Endothelial cell of umbilical vein (primary cell): Measurements from ENCODE around the gene HOXA9. TPM values are rescaled to one million over a fixed set of nuclear protein-coding genes. Genes with fewer than 3 reads are reported as not detected.

Experiments used
- BruUV-seq: library from RNA; stranded (reverse); fragments of 400-500 nt; replicated peaks from 2 replicates; lab custom pipeline; 2021; lab: Mats Ljungman, UMichigan
- CTCF ChIA-PET: fragments of 300-600, 350-600 bp; sonication (Branson Sonifier 250); formaldehyde crosslinking; loops from one replicate; lab custom pipeline; 2021; ENCODE audit warnings: antibody characterized with exemption, inconsistent platforms; lab: Charles Lee
- POLR2A ChIA-PET: fragments of 300-600, 350-600 bp; sonication (Branson Sonifier 250); formaldehyde crosslinking; loops from one replicate; lab custom pipeline; 2021; ENCODE audit warnings: antibody characterized with exemption, inconsistent platforms; lab: Charles Lee
- DNase-seq: peaks from one replicate; pipeline ENCODE4 v3.0.0-alpha.2; 2011; ENCODE audit warnings: low read depth, low spot score
- FAIRE-seq: peaks from 2 replicates; lab custom pipeline; 2011; peaks lifted over from hg19 to GRCh38; lab: Jason Lieb, UNC
- H2AFZ ChIP-seq: 2 replicates; pipeline ENCODE4 v1.6.0; 2012; ENCODE audit warnings: low read depth, low read length, control low read depth, inconsistent platforms
- H3K27ac ChIP-seq: 2 replicates; pipeline ENCODE4 v1.5.1; 2011; ENCODE audit warnings: low read depth, mild to moderate bottlenecking, control low read depth, low read length, moderate library complexity; ENCODE audit not compliant: insufficient read depth
- H3K27me3 ChIP-seq, 2 experiments: 2 replicates each; pipeline versions ENCODE4 v1.6.0 to v1.6.1; 2011; ENCODE audit warnings: low read length in 2 of 2, mixed read lengths in 1 of 2; ENCODE audit not compliant: control insufficient read depth in 2 of 2, insufficient read depth in 2 of 2
- H3K36me3 ChIP-seq, 2 experiments: 2 replicates in 1 of 2; 3 replicates in 1 of 2; pipeline ENCODE4 v1.5.1; 2011; ENCODE audit warnings: low read length in 2 of 2, mild to moderate bottlenecking in 1 of 2, moderate library complexity in 1 of 2; ENCODE audit not compliant: control insufficient read depth in 2 of 2, insufficient read depth in 2 of 2; ENCODE audit errors: extremely low read depth in 1 of 2
- H3K4me1 ChIP-seq: 3 replicates; pipeline ENCODE4 v1.5.1; 2011; ENCODE audit warnings: mild to moderate bottlenecking, low read length; ENCODE audit not compliant: control insufficient read depth, insufficient read depth; ENCODE audit errors: extremely low read depth
- H3K4me2 ChIP-seq: 2 replicates; pipeline ENCODE4 v1.6.1; 2011; ENCODE audit warnings: low read length, control low read depth, mixed read lengths; ENCODE audit not compliant: insufficient read depth
- H3K4me3 ChIP-seq, 3 experiments: fragments of 200-600 bp in 1 of 3; sonication (generic), shearing (Covaris generic) in 1 of 3; replicated peaks in 1 of 3; 2 replicates each; pipeline ENCODE4 v1.5.1; 2011 to 2016; ENCODE audit warnings: control low read depth in 3 of 3, low read length in 3 of 3, mild to moderate bottlenecking in 2 of 3, inconsistent platforms in 1 of 3, low read depth in 1 of 3, moderate library complexity in 1 of 3; ENCODE audit not compliant: insufficient read depth in 1 of 3
- H3K79me2 ChIP-seq: 2 replicates; pipeline ENCODE4 v1.6.0; 2012; ENCODE audit warnings: low read length, inconsistent platforms; ENCODE audit not compliant: control insufficient read depth, insufficient read depth
- H3K9ac ChIP-seq: replicated peaks from 2 replicates; pipeline ENCODE3; 2011; ENCODE audit warnings: low read length, control low read depth; ENCODE audit not compliant: insufficient read depth; ENCODE audit errors: extremely low read depth
- H3K9me1 ChIP-seq: replicated peaks from 3 replicates; pipeline ENCODE4 v1.6.0; 2011; ENCODE audit warnings: mild to moderate bottlenecking, low read length; ENCODE audit not compliant: control insufficient read depth, insufficient read depth; ENCODE audit errors: extremely low read depth
- H3K9me3 ChIP-seq: replicated peaks from 2 replicates; pipeline ENCODE4 v1.5.1; 2012; ENCODE audit warnings: low read length, inconsistent platforms; ENCODE audit not compliant: control insufficient read depth, insufficient read depth
- H4K20me1 ChIP-seq: replicated peaks from 2 replicates; pipeline ENCODE3; 2011; ENCODE audit warnings: mild to moderate bottlenecking, low read length; ENCODE audit not compliant: control insufficient read depth, insufficient read depth; ENCODE audit errors: extremely low read depth
- CTCF ChIP-seq, 2 donors: IDR thresholded peaks; 1 replicate in 1 of 2; 2 replicates in 1 of 2; pipeline ENCODE4 v1.5.1; 2011; ENCODE audit warnings: low read length in 2 of 2, mild to moderate bottlenecking in 2 of 2, moderate library complexity in 2 of 2, control low read depth in 1 of 2, inconsistent platforms in 1 of 2, low read depth in 1 of 2; ENCODE audit not compliant: insufficient read depth in 1 of 2; ENCODE audit errors: extremely low read depth in 1 of 2
- EZH2 ChIP-seq: IDR thresholded peaks from 2 replicates; pipeline ENCODE4 v1.6.1; 2012; ENCODE audit warnings: borderline replicate concordance, low read depth, mild to moderate bottlenecking, moderate library complexity, low read length, inconsistent platforms; ENCODE audit not compliant: severe bottlenecking
- FOS ChIP-seq: IDR thresholded peaks from 2 replicates; pipeline ENCODE4 v1.6.1; 2011; ENCODE audit warnings: mild to moderate bottlenecking, low read length, moderate library complexity, borderline replicate concordance; ENCODE audit not compliant: insufficient read depth
- GATA2 ChIP-seq: IDR thresholded peaks from 2 replicates; pipeline ENCODE4 v1.7.0; 2011; ENCODE audit warnings: low read depth, mild to moderate bottlenecking, moderate library complexity, mixed read lengths, low read length; ENCODE audit not compliant: insufficient read length, insufficient read depth
- JUN ChIP-seq: IDR thresholded peaks from 2 replicates; pipeline ENCODE4 v1.6.1; 2011; ENCODE audit warnings: borderline replicate concordance, low read depth; ENCODE audit not compliant: insufficient read length, insufficient read depth
- MAX ChIP-seq: IDR thresholded peaks from 2 replicates; pipeline ENCODE4 v1.6.1; 2011; ENCODE audit not compliant: insufficient read depth, insufficient read length
- MYC ChIP-seq: IDR thresholded peaks from one replicate; pipeline ENCODE4 v1.6.1; 2011; ENCODE audit warnings: mild to moderate bottlenecking, low read depth, low read length
- POLR2A ChIP-seq: IDR thresholded peaks from 2 replicates; pipeline ENCODE4 v1.6.1; 2012; ENCODE audit warnings: low read depth, mild to moderate bottlenecking, control low read depth, low read length
- POLR2AphosphoS5 ChIP-seq: IDR thresholded peaks from 2 replicates; pipeline ENCODE4 v1.6.1; 2012; ENCODE audit warnings: low read depth, mild to moderate bottlenecking, control low read depth, low read length, moderate library complexity; ENCODE audit not compliant: insufficient read depth
- dilution Hi-C: fragments of 300-500 bp; cut with MboI; formaldehyde crosslinking; loops from one replicate; pipeline ENCODE4 v1.15.0; 2019; ENCODE audit warnings: low sequenced_read_pairs; ENCODE audit not compliant: extremely low pct_ligation_motif_present
- intact Hi-C: fragments of 100-400 bp; cut with micrococcal nuclease; formaldehyde crosslinking; loops from one replicate; pipeline ENCODE4 v1.10.0; 2022
- polyA plus RNA-seq, 4 experiments: library from polyadenylated mRNA; depleted of rRNA in 3 of 4; stranded (reverse) in 3 of 4; unstranded in 1 of 4; fragments of >200 nt; gene quantifications; 2 replicates each; pipeline versions ENCODE4 v1.2.1 to v1.2.3, GENCODE V29; 2011 to 2012; ENCODE audit warnings: missing spikeins in 1 of 4
- total RNA-seq: library from RNA; stranded (reverse); gene quantifications from 2 replicates; pipeline ENCODE4 v1.2.3, GENCODE V29; 2021

Gene HOXA9
- total and polyA plus RNA-seq, 2 donors (not counting 3 experiments of a cell fraction or from before 2014, with no cell fraction given): 47.2 to 61.6 TPM

- peak; percentile 61 for FAIRE-seq
- no TSS peak for BruUV-seq
Measured at GRCh38 chr7:27160145-27160545, 5.2 kb downstream of the HOXA9 start.

More at GRCh38 chr7:27160145-27160545, 5.2 kb downstream of the HOXA9 start:
- H3K27me3 ChIP-seq: no peaks in the 10 kb centered on the region
- peaks cover 46% of the 10 kb centered on the region for H3K4me1 ChIP-seq
- ChIA-PET POLR2A (interaction anchor here (1.0 kb wide), 1 partner anchor 14 kb away, joined by 4 read pairs; no protein-coding TSS in a partner anchor), CTCF (interaction anchor here (1.0 to 4.6 kb wide), 30 partner anchors 8 to 1267 kb away, joined by 3 to 145 read pairs (median 14); partner anchors contain the start of genes HOXA10, HOXA3, HOXA4 and HOXA5)
- no peak for DNase-seq
- H3K36me3 ChIP-seq: peaks cover 3 to 7% of the 10 kb centered on the region in 2 experiments
- dilution Hi-C loops (loop anchor here (10.0 to 25.0 kb wide), 3 partner anchors 305 to 973 kb away; no protein-coding TSS in a partner anchor), intact Hi-C loops (loop anchor here (2.0 to 5.0 kb wide), 4 partner anchors 743 to 1768 kb away; no protein-coding TSS in a partner anchor)
- H3K9me1 ChIP-seq: no peaks in the 10 kb centered on the region
- no peak for TF ChIP-seq JUN
- TF ChIP-seq MAX: no peak
- TF ChIP-seq GATA2: no peak
- no peak for TF ChIP-seq POLR2A
- TF ChIP-seq EZH2: no peak
- TF ChIP-seq FOS: no peak
- no peak for TF ChIP-seq MYC
- no peak for TF ChIP-seq POLR2AphosphoS5
- TF ChIP-seq CTCF (IDR thresholded peaks at IDR 0.05; ENCODE audit: extremely low read depth in 1 of 2, insufficient read depth in 1 of 2, low read depth in 1 of 2, low read length in 2 of 2): no peak
- peak overlapping the region; percentile 78 for H3K9ac ChIP-seq
- H3K9me3 ChIP-seq: no peaks in the 10 kb centered on the region
- peak overlapping the region; percentile 74 for H3K4me2 ChIP-seq
- H2AFZ ChIP-seq: peak overlapping the region; percentile 33
- peaks cover 78% of the 10 kb centered on the region for H3K79me2 ChIP-seq
- H4K20me1 ChIP-seq: no peaks in the 10 kb centered on the region
- peak overlapping the region; percentile 69 for H3K27ac ChIP-seq
- peak overlapping the region in 2 of 3 experiments; percentile 44 to 63 for H3K4me3 ChIP-seq
